Ovary (tissue), 3 donors: Measurements from ENCODE around the gene BMPR1A.

Experiments used
- CTCF ChIP-seq, 3 donors: fragments of 450-650 bp in 2 of 3; fragments of 200-600 bp in 1 of 3; IDR thresholded peaks; one replicate each; pipeline versions ENCODE4 v1.5.1 to v1.8.0; 2016 to 2022; ENCODE audit warnings: antibody characterized with exemption in 3 of 3, mild to moderate bottlenecking in 1 of 3
- EP300 ChIP-seq: sonication (generic); formaldehyde crosslinking; IDR thresholded peaks from one replicate; pipeline ENCODE4 v1.6.1; 2017; ENCODE audit warnings: antibody characterized with exemption
- POLR2A ChIP-seq: fragments of 450-650 bp; IDR thresholded peaks from one replicate; pipeline ENCODE4 v1.6.1; 2017; ENCODE audit warnings: antibody characterized with exemption, mild to moderate bottlenecking, moderate library complexity
- donor health status: DM: no; HTN: no; CAD: no.

- TF ChIP-seq CTCF (IDR thresholded peaks at IDR 0.05) (no peak), POLR2A (no peak), EP300 (no peak)
These were observed 89.7 kb downstream of the BMPR1A start for GRCh38 chr10:86846088-86846487.
